Keratinocyte (primary cell): ENCODE results near the gene NHLRC3.

ENCODE experiments used
- EZH2 ChIP-seq: IDR thresholded peaks from one replicate; pipeline ENCODE4 v1.6.1; 2012; ENCODE audit warnings: inconsistent platforms, mild to moderate bottlenecking, low read length, moderate library complexity
- TF ChIP-seq, protein P1 (sequence below), 3 experiments: IDR thresholded peaks in 1 of 3; conservative IDR thresholded peaks in 1 of 3; optimal IDR thresholded peaks in 1 of 3; 2 replicates in 2 of 3; 3 replicates in 1 of 3; pipeline versions ENCODE3 to v1.5.1; 2011; ENCODE audit warnings: low read length in 3 of 3, mild to moderate bottlenecking in 3 of 3, moderate library complexity in 2 of 3, control low read depth in 1 of 3, inconsistent platforms in 1 of 3; ENCODE audit not compliant: insufficient read depth in 2 of 3; ENCODE audit errors: extremely low read depth in 1 of 3

DNA sequence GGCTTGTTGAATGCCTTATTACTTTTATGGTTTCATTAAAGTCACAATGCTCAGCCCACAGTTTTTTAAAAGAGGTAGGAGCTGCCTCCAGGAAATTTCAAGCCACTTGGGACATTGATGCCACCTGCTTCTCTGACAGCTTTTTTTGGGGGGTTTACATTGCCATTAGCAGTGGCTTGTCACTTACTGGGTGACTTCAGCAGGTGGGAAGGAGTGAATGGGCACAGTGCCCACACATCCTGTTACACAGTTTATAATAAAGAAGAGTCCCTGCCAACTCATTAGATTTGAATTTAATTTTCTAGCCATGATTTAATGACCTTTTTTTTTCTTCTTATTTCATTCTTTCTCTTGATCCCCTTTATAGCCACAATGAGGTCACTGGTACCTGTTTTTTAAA lies 61.0 kb downstream of the NHLRC3 start:
- no peak for TF ChIP-seq EZH2
- TF ChIP-seq, protein P1, sequence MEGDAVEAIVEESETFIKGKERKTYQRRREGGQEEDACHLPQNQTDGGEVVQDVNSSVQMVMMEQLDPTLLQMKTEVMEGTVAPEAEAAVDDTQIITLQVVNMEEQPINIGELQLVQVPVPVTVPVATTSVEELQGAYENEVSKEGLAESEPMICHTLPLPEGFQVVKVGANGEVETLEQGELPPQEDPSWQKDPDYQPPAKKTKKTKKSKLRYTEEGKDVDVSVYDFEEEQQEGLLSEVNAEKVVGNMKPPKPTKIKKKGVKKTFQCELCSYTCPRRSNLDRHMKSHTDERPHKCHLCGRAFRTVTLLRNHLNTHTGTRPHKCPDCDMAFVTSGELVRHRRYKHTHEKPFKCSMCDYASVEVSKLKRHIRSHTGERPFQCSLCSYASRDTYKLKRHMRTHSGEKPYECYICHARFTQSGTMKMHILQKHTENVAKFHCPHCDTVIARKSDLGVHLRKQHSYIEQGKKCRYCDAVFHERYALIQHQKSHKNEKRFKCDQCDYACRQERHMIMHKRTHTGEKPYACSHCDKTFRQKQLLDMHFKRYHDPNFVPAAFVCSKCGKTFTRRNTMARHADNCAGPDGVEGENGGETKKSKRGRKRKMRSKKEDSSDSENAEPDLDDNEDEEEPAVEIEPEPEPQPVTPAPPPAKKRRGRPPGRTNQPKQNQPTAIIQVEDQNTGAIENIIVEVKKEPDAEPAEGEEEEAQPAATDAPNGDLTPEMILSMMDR (optimal IDR thresholded peaks at IDR 0.05 in 1 of 3, IDR thresholded peaks at IDR 0.05 in 1 of 3, conservative IDR thresholded peaks at IDR 0.05 in 1 of 3; ENCODE audit: extremely low read depth in 1 of 3, insufficient read depth in 2 of 3, low read length in 3 of 3), result no peak
